B cell (primary cell): Measurements from ENCODE around the gene DMXL2. TPM values are rescaled to one million over a fixed set of nuclear protein-coding genes. Genes with fewer than 3 reads are reported as not detected.

Experiments
- ATAC-seq: fragments of 200-7000 bp; cut with Tn5 transposase; one replicate; pipeline ENCODE4 v1.10.0; 2021; ENCODE audit warnings: low read depth, mild to moderate bottlenecking, moderate number of reproducible peaks, moderate library complexity
- CTCF ChIA-PET: fragments of 350-600 bp; sonication (Branson Sonifier 250); formaldehyde crosslinking; loops from one replicate; lab custom pipeline; 2021; ENCODE audit warnings: antibody characterized with exemption, inconsistent platforms; lab: Charles Lee
- POLR2A ChIA-PET: fragments of 350-600 bp; sonication (Branson Sonifier 250); formaldehyde crosslinking; loops from one replicate; lab custom pipeline; 2021; ENCODE audit warnings: antibody characterized with exemption; lab: Charles Lee
- DNase-seq: peaks from one replicate; pipeline ENCODE4 v3.0.0; 2013
- H2AFZ ChIP-seq: 2 replicates; pipeline ENCODE4 v1.6.1; 2012; ENCODE audit warnings: mild to moderate bottlenecking, low read depth, low read length; ENCODE audit not compliant: insufficient read depth, poor library complexity, severe bottlenecking
- H3K27ac ChIP-seq, 2 donors: 1 replicate in 1 of 2; 2 replicates in 1 of 2; pipeline ENCODE4 v1.5.1; 2012 to 2013; ENCODE audit warnings: low read length in 2 of 2, mild to moderate bottlenecking in 2 of 2, moderate library complexity in 1 of 2
- H3K27me3 ChIP-seq, 4 experiments: fragments of 200-600 bp in 1 of 4; sonication (generic) in 1 of 4; replicated peaks in 1 of 4; 1 replicate in 2 of 4; 2 replicates in 2 of 4; pipeline versions ENCODE4 v1.6.1 to v1.7.0; 2013 to 2016; ENCODE audit warnings: low read length in 3 of 4, mild to moderate bottlenecking in 2 of 4, mixed read lengths in 1 of 4, moderate library complexity in 1 of 4; ENCODE audit not compliant: insufficient read depth in 4 of 4, control insufficient read depth in 3 of 4; ENCODE audit errors: control extremely low read depth in 1 of 4
- H3K36me3 ChIP-seq, 2 experiments: replicated peaks in 1 of 2; 1 replicate in 1 of 2; 2 replicates in 1 of 2; pipeline versions ENCODE4 v1.6.1 to v1.7.1; 2013; ENCODE audit warnings: low read length in 1 of 2; ENCODE audit not compliant: insufficient read depth in 2 of 2, control insufficient read depth in 1 of 2; ENCODE audit errors: control extremely low read depth in 1 of 2, extremely low read depth in 1 of 2
- H3K4me1 ChIP-seq, 2 donors: fragments of 200-600 bp in 1 of 2; sonication (generic) in 1 of 2; 1 replicate in 1 of 2; 2 replicates in 1 of 2; pipeline versions ENCODE4 v1.5.1 to v1.6.1; 2013 to 2017; ENCODE audit warnings: low read length in 2 of 2; ENCODE audit not compliant: control insufficient read depth in 2 of 2, insufficient read depth in 2 of 2
- H3K4me2 ChIP-seq: replicated peaks from 2 replicates; pipeline ENCODE3; 2012; ENCODE audit warnings: mild to moderate bottlenecking, low read depth, low read length; ENCODE audit not compliant: poor library complexity, severe bottlenecking
- H3K4me3 ChIP-seq, 5 experiments: fragments of 200-600 bp in 1 of 5; sonication (generic) in 1 of 5; 1 replicate in 3 of 5; 2 replicates in 2 of 5; pipeline versions ENCODE4 v1.5.1 to v1.7.0; 2011 to 2016; ENCODE audit warnings: low read length in 4 of 5, mild to moderate bottlenecking in 4 of 5, low read depth in 2 of 5, control low read depth in 1 of 5, moderate library complexity in 1 of 5; ENCODE audit not compliant: insufficient read depth in 1 of 5; ENCODE audit errors: control extremely low read depth in 1 of 5, extremely low read depth in 1 of 5
- H3K79me2 ChIP-seq: fragments of 200-600 bp; sonication (generic); one replicate; pipeline ENCODE4 v1.6.0; 2016; ENCODE audit warnings: low read length; ENCODE audit not compliant: control insufficient read depth, insufficient read depth
- H3K9ac ChIP-seq: fragments of 200-600 bp; sonication (generic); 2 replicates; pipeline ENCODE4 v1.6.1; 2017; ENCODE audit warnings: mild to moderate bottlenecking, low read length, moderate library complexity
- H3K9me3 ChIP-seq, 3 donors: one replicate each; pipeline versions ENCODE4 v1.6.1 to v1.7.1; 2013; ENCODE audit warnings: low read length in 2 of 3; ENCODE audit not compliant: control insufficient read depth in 2 of 3, insufficient read depth in 1 of 3; ENCODE audit errors: control extremely low read depth in 1 of 3
- H4K20me1 ChIP-seq: 2 replicates; pipeline ENCODE4 v1.6.0; 2012; ENCODE audit warnings: mild to moderate bottlenecking, low read length; ENCODE audit not compliant: insufficient read depth, control insufficient read depth, poor library complexity, severe bottlenecking
- H3K27ac Mint-ChIP-seq: one replicate; pipeline ENCODE4 v1.8.0; 2021; ENCODE audit warnings: mixed read lengths
- H3K27me3 Mint-ChIP-seq: one replicate; pipeline ENCODE4 v1.8.0; 2021; ENCODE audit warnings: mixed read lengths
- H3K4me1 Mint-ChIP-seq: one replicate; pipeline ENCODE4 v1.8.0; 2021; ENCODE audit warnings: mixed read lengths
- H3K4me3 Mint-ChIP-seq: one replicate; pipeline ENCODE4 v1.8.0; 2021; ENCODE audit warnings: mixed read lengths
- H3K9me3 Mint-ChIP-seq: one replicate; pipeline ENCODE4 v1.8.0; 2022; ENCODE audit warnings: mixed read lengths; ENCODE audit not compliant: insufficient read depth
- CTCF ChIP-seq: fragments of 200-600 bp; IDR thresholded peaks from one replicate; pipeline ENCODE4 v1.8.0; 2022; ENCODE audit warnings: antibody characterized with exemption, mild to moderate bottlenecking
- EZH2 ChIP-seq: IDR thresholded peaks from 2 replicates; pipeline ENCODE4 v1.6.1; 2012; ENCODE audit warnings: borderline replicate concordance, low read depth, mild to moderate bottlenecking, moderate library complexity, low read length; ENCODE audit not compliant: insufficient read depth, poor library complexity, severe bottlenecking
- WGBS: methylation state at CpG from one replicate; pipeline ENCODE4 v1.1.5; 2013; ENCODE audit warnings: missing lambda C conversion rate; ENCODE audit not compliant: insufficient coverage; 5-methylcytosine and 5-hydroxymethylcytosine counted together
- intact Hi-C: fragments of 100-400 bp; cut with micrococcal nuclease; formaldehyde crosslinking; loops from one replicate; pipeline ENCODE4 v1.10.0; 2022
- polyA plus RNA-seq: library from polyadenylated mRNA; depleted of rRNA; stranded (reverse); fragments of >200 nt; gene quantifications from 2 replicates; pipeline ENCODE4 v1.2.3, GENCODE V29; 2012
- total RNA-seq, 2 donors: library from RNA; stranded (reverse); fragments of 120-200 nt in 1 of 2; gene quantifications; 1 replicate in 1 of 2; 2 replicates in 1 of 2; pipeline versions ENCODE4 v1.2.3 to v1.2.4, GENCODE V29; 2013 to 2022

DMXL2 gene
- total and polyA plus RNA-seq, 2 donors (not counting 1 experiment from before 2014, with no cell fraction given), result 1.4 to 5.6 TPM

- TF ChIP-seq CTCF, result no peak
- no peak for TF ChIP-seq EZH2
- no peaks in the 10 kb centered on the region for H3K9me3 Mint-ChIP-seq
- Histone ChIP-seq H3K27me3 (peaks cover 0 to 7% (median 2%) of the 10 kb centered on the region in 4 experiments), H3K27ac (no peak overlapping the region), H3K4me3 (no peak overlapping the region), H2AFZ (no peak overlapping the region), H3K79me2 (no peaks in the 10 kb centered on the region), H3K9ac (no peak overlapping the region), H3K4me2 (no peak overlapping the region), H3K36me3 (no peaks in the 10 kb centered on the region), H3K9me3 (no peaks in the 10 kb centered on the region), H3K4me1 (peaks cover 5 to 11% of the 10 kb centered on the region in 2 donors), H4K20me1 (no peaks in the 10 kb centered on the region)
- no peak overlapping the region for H3K27ac Mint-ChIP-seq
- intact Hi-C loops, result no loop called here
- CTCF ChIA-PET, result no interaction called here
- H3K4me1 Mint-ChIP-seq, result peaks cover 12% of the 10 kb centered on the region
- POLR2A ChIA-PET, result no interaction called here
- H3K4me3 Mint-ChIP-seq, result no peak overlapping the region
- DNase-seq (no peak), ATAC-seq (no peak)
- H3K27me3 Mint-ChIP-seq, result peaks cover 2% of the 10 kb centered on the region
- WGBS, result 64% methylated on average over 1 of the region's 1 CpG
Observed at GRCh38 chr15:51629612-51630011, 7.0 kb upstream of the DMXL2 start.

- Mint-ChIP-seq H3K4me3 (no peak overlapping the region), H3K4me1 (peaks cover 31% of the 10 kb centered on the region), H3K27ac (no peak overlapping the region), H3K27me3 (peaks cover 8% of the 10 kb centered on the region), H3K9me3 (no peaks in the 10 kb centered on the region)
- TF ChIP-seq EZH2, result no peak
- no peak for TF ChIP-seq CTCF
- Histone ChIP-seq H3K4me2 (no peak overlapping the region), H2AFZ (no peak overlapping the region), H4K20me1 (no peaks in the 10 kb centered on the region), H3K4me3 (no peak overlapping the region), H3K9ac (no peak overlapping the region), H3K27ac (no peak overlapping the region), H3K4me1 (peaks cover 17 to 28% of the 10 kb centered on the region in 2 donors), H3K36me3 (no peaks in the 10 kb centered on the region), H3K9me3 (no peaks in the 10 kb centered on the region), H3K27me3 (peaks cover 0 to 9% (median 0%) of the 10 kb centered on the region in 4 experiments), H3K79me2 (no peaks in the 10 kb centered on the region)
- POLR2A ChIA-PET, result no interaction called here
- ATAC-seq (no peak), DNase-seq (peak; percentile 26)
- WGBS, result no CpG with 5 or more reads among the region's 1 CpG
- CTCF ChIA-PET, result interaction anchor here (0.6 to 1.0 kb wide), 2 partner anchors 24 to 151 kb away, joined by 3 to 4 read pairs; no protein-coding TSS in a partner anchor
- intact Hi-C loops, result no loop called here
Observed at GRCh38 chr15:51625236-51625635, 2.7 kb upstream of the DMXL2 start.
